Neural cell (in vitro differentiated cells): ENCODE results near the gene ITGA8. TPM values are rescaled to one million over a fixed set of nuclear protein-coding genes. Genes with fewer than 3 reads are reported as not detected.

Experiments used
- H2AFZ ChIP-seq: fragments of 200-600, 300-800 bp; sonication (generic), shearing (Covaris generic); 2 replicates; pipeline ENCODE4 v1.6.0; 2014; ENCODE audit warnings: low read depth, mild to moderate bottlenecking, antibody characterized with exemption, low read length, moderate library complexity
- H3F3A ChIP-seq: fragments of 200-600 bp; shearing (Covaris generic); 2 replicates; pipeline ENCODE4 v1.6.1; 2016; ENCODE audit warnings: mild to moderate bottlenecking, moderate library complexity, mixed read lengths, antibody characterized with exemption, low read length; ENCODE audit not compliant: insufficient read depth, poor library complexity, severe bottlenecking
- H3K27ac ChIP-seq: fragments of 200-600, 300-800 bp; sonication (generic), shearing (Covaris generic); 2 replicates; pipeline ENCODE4 v1.5.1; 2014; ENCODE audit warnings: mild to moderate bottlenecking, low read length, moderate library complexity
- H3K27me3 ChIP-seq: fragments of 300-800, 200-600 bp; sonication (generic), shearing (Covaris generic); 2 replicates; pipeline ENCODE4 v1.6.0; 2014; ENCODE audit warnings: mild to moderate bottlenecking, low read depth, low read length, moderate library complexity; ENCODE audit not compliant: insufficient read depth
- H3K36me3 ChIP-seq: fragments of 300-800, 200-600 bp; sonication (generic), shearing (Covaris generic); 2 replicates; pipeline ENCODE4 v1.5.1; 2014; ENCODE audit warnings: mild to moderate bottlenecking, antibody characterized with exemption, low read length, moderate library complexity; ENCODE audit not compliant: insufficient read depth
- H3K4me2 ChIP-seq: fragments of 300-800, 200-600 bp; sonication (generic), shearing (Covaris generic); 2 replicates; pipeline ENCODE4 v1.6.0; 2014; ENCODE audit warnings: mild to moderate bottlenecking, low read length
- H3K4me3 ChIP-seq: fragments of 300-800, 200-600 bp; sonication (generic), shearing (Covaris generic); 2 replicates; pipeline ENCODE4 v1.5.1; 2014; ENCODE audit warnings: mild to moderate bottlenecking, low read length, moderate library complexity
- H3K79me2 ChIP-seq: fragments of 200-600 bp; shearing (Covaris generic); replicated peaks from 2 replicates; pipeline ENCODE4 v1.6.0; 2014; ENCODE audit warnings: mild to moderate bottlenecking, low read length, moderate library complexity; ENCODE audit not compliant: insufficient read depth
- H3K9ac ChIP-seq: fragments of 300-800, 200-600 bp; sonication (generic), shearing (Covaris generic); 2 replicates; pipeline ENCODE4 v1.6.1; 2016; ENCODE audit warnings: mild to moderate bottlenecking, low read length, mixed read lengths
- H3K9me2 ChIP-seq: fragments of 200-600 bp; shearing (Covaris generic); 2 replicates; pipeline ENCODE4 v1.6.1; 2016; ENCODE audit warnings: mild to moderate bottlenecking, low read length, mixed read lengths; ENCODE audit not compliant: insufficient read depth
- H3K9me3 ChIP-seq: fragments of 200-600, 300-800 bp; sonication (generic), shearing (Covaris generic); 2 replicates; pipeline ENCODE4 v1.6.1; 2016; ENCODE audit warnings: mild to moderate bottlenecking, mixed run types, low read length, moderate library complexity, mixed read lengths
- H4K20me1 ChIP-seq: fragments of 200-600 bp; shearing (Covaris generic); 2 replicates; pipeline ENCODE4 v1.6.1; 2016; ENCODE audit warnings: mild to moderate bottlenecking, mixed run types; ENCODE audit not compliant: insufficient read depth
- EP300 ChIP-seq: fragments of 450-650 bp; conservative IDR thresholded peaks from 2 replicates; pipeline ENCODE4 v1.6.1; 2014; ENCODE audit warnings: antibody characterized with exemption, mild to moderate bottlenecking, moderate library complexity; ENCODE audit not compliant: poor library complexity, severe bottlenecking
- EZH2 ChIP-seq: fragments of 200-600, 300-800 bp; shearing (Covaris generic), sonication (generic); IDR thresholded peaks from 2 replicates; pipeline ENCODE4 v1.6.1; 2014; ENCODE audit warnings: antibody characterized with exemption, low read length, borderline replicate concordance, mild to moderate bottlenecking; ENCODE audit not compliant: insufficient read depth, poor library complexity, severe bottlenecking
- MXI1 ChIP-seq: fragments of 450-650 bp; conservative IDR thresholded peaks from 2 replicates; pipeline ENCODE4 v1.6.1; 2014; ENCODE audit warnings: antibody characterized with exemption, mild to moderate bottlenecking; ENCODE audit not compliant: poor library complexity, severe bottlenecking
- POLR2AphosphoS5 ChIP-seq: IDR thresholded peaks from 2 replicates; pipeline ENCODE4 v1.6.1; 2012
- RAD21 ChIP-seq: fragments of 450-650 bp; conservative IDR thresholded peaks from 2 replicates; pipeline ENCODE4 v1.6.1; 2014; ENCODE audit warnings: antibody characterized with exemption, mild to moderate bottlenecking, moderate library complexity
- SMC3 ChIP-seq: fragments of 450-650 bp; conservative IDR thresholded peaks from 2 replicates; pipeline ENCODE4 v1.6.1; 2014; ENCODE audit warnings: antibody characterized with exemption, mild to moderate bottlenecking, moderate library complexity; ENCODE audit not compliant: poor library complexity
- TAF1 ChIP-seq: IDR thresholded peaks from 2 replicates; pipeline ENCODE4 v1.6.1; 2012; ENCODE audit warnings: low read depth
- polyA plus RNA-seq: library from polyadenylated mRNA; depleted of rRNA; stranded (reverse); fragments of >200 nt; gene quantifications from 2 replicates; pipeline ENCODE4 v1.2.3, GENCODE V29; 2014
- TF ChIP-seq, protein P1 (sequence below): fragments of 450-650 bp; IDR thresholded peaks from 2 replicates; pipeline ENCODE4 v1.5.1; 2014; ENCODE audit warnings: antibody characterized with exemption, mild to moderate bottlenecking, moderate library complexity; ENCODE audit not compliant: poor library complexity, severe bottlenecking
- TF ChIP-seq, protein P2 (sequence below): IDR thresholded peaks from 2 replicates; pipeline ENCODE4 v1.6.1; 2012; ENCODE audit warnings: borderline replicate concordance

The ITGA8 gene
- polyA plus RNA-seq, 1 donor from 2014 or later, result 0.11 TPM

DNA sequence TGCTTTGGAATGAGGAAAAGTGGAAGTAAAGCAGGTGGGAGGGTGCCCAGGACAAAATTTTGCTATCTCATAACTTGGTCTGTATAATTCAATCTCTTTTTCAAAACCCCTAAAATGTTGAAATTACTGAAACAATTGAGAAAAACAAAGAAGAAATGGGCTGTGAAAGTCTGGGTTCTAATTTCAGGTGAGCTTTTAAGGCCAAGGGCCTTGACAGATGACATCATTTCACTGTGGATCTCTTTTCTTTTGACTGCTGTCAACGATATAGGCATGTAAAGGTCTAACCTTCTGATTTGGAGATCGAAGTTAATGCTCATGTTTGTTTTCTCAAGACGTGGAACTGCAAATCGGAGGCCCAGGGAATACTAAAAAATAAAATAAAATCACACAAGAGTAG is 127.8 kb downstream of the ITGA8 start:
- H3K27ac ChIP-seq, result no peak overlapping the region
- no peaks in the 10 kb centered on the region for H3K9me3 ChIP-seq
- H2AFZ ChIP-seq, result no peak overlapping the region
- H3F3A ChIP-seq, result no peaks in the 10 kb centered on the region
- H3K36me3 ChIP-seq, result no peaks in the 10 kb centered on the region
- no peaks in the 10 kb centered on the region for H3K9me2 ChIP-seq
- H3K9ac ChIP-seq, result no peak overlapping the region
- H3K79me2 ChIP-seq, result no peaks in the 10 kb centered on the region
- TF ChIP-seq SMC3 (no peak), RAD21 (no peak), EZH2 (no peak), TAF1 (no peak), POLR2AphosphoS5 (no peak), EP300 (no peak), MXI1 (no peak)
- TF ChIP-seq, protein P1, sequence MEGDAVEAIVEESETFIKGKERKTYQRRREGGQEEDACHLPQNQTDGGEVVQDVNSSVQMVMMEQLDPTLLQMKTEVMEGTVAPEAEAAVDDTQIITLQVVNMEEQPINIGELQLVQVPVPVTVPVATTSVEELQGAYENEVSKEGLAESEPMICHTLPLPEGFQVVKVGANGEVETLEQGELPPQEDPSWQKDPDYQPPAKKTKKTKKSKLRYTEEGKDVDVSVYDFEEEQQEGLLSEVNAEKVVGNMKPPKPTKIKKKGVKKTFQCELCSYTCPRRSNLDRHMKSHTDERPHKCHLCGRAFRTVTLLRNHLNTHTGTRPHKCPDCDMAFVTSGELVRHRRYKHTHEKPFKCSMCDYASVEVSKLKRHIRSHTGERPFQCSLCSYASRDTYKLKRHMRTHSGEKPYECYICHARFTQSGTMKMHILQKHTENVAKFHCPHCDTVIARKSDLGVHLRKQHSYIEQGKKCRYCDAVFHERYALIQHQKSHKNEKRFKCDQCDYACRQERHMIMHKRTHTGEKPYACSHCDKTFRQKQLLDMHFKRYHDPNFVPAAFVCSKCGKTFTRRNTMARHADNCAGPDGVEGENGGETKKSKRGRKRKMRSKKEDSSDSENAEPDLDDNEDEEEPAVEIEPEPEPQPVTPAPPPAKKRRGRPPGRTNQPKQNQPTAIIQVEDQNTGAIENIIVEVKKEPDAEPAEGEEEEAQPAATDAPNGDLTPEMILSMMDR, result no peak
- TF ChIP-seq, protein P2, sequence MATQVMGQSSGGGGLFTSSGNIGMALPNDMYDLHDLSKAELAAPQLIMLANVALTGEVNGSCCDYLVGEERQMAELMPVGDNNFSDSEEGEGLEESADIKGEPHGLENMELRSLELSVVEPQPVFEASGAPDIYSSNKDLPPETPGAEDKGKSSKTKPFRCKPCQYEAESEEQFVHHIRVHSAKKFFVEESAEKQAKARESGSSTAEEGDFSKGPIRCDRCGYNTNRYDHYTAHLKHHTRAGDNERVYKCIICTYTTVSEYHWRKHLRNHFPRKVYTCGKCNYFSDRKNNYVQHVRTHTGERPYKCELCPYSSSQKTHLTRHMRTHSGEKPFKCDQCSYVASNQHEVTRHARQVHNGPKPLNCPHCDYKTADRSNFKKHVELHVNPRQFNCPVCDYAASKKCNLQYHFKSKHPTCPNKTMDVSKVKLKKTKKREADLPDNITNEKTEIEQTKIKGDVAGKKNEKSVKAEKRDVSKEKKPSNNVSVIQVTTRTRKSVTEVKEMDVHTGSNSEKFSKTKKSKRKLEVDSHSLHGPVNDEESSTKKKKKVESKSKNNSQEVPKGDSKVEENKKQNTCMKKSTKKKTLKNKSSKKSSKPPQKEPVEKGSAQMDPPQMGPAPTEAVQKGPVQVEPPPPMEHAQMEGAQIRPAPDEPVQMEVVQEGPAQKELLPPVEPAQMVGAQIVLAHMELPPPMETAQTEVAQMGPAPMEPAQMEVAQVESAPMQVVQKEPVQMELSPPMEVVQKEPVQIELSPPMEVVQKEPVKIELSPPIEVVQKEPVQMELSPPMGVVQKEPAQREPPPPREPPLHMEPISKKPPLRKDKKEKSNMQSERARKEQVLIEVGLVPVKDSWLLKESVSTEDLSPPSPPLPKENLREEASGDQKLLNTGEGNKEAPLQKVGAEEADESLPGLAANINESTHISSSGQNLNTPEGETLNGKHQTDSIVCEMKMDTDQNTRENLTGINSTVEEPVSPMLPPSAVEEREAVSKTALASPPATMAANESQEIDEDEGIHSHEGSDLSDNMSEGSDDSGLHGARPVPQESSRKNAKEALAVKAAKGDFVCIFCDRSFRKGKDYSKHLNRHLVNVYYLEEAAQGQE, result no peak
- no peaks in the 10 kb centered on the region for H4K20me1 ChIP-seq
- H3K4me3 ChIP-seq, result no peak overlapping the region
- no peak overlapping the region for H3K4me2 ChIP-seq
- H3K27me3 ChIP-seq, result no peaks in the 10 kb centered on the region

DNA sequence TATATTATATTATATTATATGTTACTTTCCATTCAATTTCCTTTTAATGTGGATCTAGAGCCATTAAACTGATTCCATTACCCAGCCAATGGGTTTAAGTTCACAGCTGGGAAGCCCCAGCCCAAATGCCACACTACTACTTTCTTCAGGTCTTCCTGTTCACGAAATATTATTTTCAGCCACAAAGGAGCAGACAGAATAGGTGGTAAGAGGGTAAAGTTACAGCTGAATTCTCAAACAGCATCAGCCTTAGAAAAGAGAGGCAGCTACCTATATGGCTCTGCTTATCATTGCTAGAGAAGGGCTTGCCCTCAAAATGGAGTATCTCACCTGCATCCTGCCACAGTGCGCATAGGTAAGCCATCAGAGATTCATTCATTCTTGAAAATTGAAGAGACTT is 128.3 kb downstream of the ITGA8 start:
- H3K4me3 ChIP-seq, result no peak overlapping the region
- H3K4me2 ChIP-seq, result no peak overlapping the region
- no peaks in the 10 kb centered on the region for H3K27me3 ChIP-seq
- TF ChIP-seq EZH2, result no peak
- no peak for TF ChIP-seq POLR2AphosphoS5
- no peak for TF ChIP-seq SMC3
- TF ChIP-seq, protein P1, result no peak
- no peak for TF ChIP-seq EP300
- no peak for TF ChIP-seq RAD21
- no peak for TF ChIP-seq TAF1
- TF ChIP-seq MXI1, result no peak
- TF ChIP-seq, protein P2, result no peak
- H3K9me3 ChIP-seq, result no peaks in the 10 kb centered on the region
- H3K9ac ChIP-seq, result no peak overlapping the region
- no peaks in the 10 kb centered on the region for H3K79me2 ChIP-seq
- no peaks in the 10 kb centered on the region for H3K9me2 ChIP-seq
- no peaks in the 10 kb centered on the region for H3F3A ChIP-seq
- no peaks in the 10 kb centered on the region for H3K36me3 ChIP-seq
- H2AFZ ChIP-seq, result no peak overlapping the region
- H4K20me1 ChIP-seq, result no peaks in the 10 kb centered on the region
- no peak overlapping the region for H3K27ac ChIP-seq
